HG03097 (cell line): ENCODE measurements around the gene LPIN1.

Experiments used
- ATAC-seq: cut with Tn5 transposase; IDR thresholded peaks from one replicate; pipeline ENCODE4 v1.9.1; 2021; ENCODE audit not compliant: unreplicated experiment, low FRiP score

LPIN1 gene

DNA sequence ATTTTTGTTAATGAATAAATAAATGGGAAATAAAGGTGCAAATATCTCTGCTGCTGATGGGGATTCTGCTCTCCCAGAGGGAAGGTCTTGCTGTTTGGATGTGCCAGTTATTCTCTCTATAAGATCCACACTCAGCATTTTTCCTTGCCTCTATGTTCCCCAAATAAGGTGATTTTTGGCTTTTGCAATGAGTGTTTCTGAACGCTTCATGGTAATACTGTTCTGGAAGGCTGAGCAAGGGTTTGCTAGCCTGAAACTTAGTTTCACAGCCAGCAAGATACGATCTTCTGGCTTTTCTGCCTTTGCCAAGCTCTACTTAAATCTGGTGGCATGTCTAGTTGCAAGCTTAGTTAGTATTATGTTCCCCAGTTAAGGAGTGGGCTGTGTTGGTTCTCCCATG, 114.6 kb downstream of the LPIN1 start:
- no peak for ATAC-seq

DNA sequence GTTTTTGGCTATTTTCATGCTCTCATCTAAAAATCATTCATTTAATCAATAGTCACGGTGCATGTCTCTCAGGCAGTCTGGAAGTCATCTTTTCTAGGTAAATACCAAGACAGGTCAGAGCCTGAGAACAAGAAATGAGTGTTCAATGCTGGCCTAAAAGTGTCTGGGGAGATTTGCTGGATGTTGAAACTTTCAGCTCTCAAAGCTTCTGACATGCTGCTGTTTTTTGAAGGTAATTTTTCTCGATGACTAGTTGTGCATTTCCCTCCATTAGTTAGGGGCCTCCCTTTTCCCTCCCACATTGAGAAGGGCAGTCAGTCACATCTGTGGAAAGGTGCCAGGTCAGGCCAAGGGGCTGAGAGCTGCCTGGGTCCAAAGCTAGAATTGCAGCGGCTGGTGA, 115.6 kb downstream of the LPIN1 start:
- ATAC-seq = no peak

DNA sequence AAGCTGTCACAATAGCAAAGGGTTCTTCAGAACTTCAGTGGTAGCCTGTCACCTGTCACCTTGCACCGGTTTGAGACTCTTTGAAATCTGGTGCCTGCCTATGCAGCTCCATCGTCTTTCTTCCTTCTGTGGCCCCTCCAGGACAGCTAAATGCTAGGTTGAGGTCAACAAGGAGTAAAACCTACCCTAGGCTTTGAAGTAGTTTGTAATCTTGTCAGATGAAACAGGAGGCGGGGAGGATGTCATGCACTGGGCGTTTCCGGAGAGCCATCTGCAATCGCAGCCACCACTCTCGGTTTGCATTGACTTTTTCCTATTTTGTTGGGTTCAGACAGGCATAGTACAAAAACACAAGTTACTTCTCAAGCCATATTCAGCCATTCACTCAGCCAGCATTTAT, 116.7 kb downstream of the LPIN1 start:
- no peak for ATAC-seq

DNA sequence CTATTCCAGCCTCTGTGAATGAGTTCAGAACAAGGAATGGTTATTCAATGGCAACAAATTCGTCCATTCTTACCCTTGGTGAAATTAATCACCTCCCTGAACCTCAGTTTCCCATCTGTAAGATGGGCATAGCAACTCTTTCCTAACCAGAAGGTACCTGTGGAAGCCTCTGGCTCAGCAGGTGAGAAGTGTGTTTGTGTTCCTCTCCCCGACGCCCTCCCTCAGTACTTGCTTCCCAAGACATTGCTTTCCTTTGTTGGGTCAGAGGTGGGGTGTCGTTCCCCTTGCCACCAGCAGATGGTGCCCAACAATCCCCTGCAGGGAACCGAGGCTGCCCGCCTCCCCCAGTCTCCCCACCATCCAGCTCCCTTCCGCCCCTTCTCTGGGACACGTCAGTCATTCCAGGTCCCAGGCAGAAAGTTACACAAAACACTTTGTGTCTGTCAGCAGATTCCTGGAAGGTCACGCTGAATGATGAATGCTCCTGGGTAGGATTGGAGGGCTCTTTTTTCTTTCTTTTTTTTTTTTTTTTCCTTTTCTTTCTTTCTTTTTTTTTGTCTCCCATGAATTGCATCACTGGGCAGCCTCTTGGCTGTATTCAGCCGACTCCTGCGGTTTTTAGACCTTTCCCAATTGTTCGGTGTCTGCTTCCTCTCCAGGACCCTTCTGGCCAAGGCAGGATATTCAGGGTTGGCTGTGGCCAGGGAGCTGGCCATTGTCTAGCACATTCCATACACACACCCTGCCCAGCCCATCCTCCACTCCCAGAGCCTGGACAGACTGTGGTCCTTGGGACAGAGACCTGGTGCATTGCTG, 117.3 kb downstream of the LPIN1 start:
- ATAC-seq = peak; percentile 46

DNA sequence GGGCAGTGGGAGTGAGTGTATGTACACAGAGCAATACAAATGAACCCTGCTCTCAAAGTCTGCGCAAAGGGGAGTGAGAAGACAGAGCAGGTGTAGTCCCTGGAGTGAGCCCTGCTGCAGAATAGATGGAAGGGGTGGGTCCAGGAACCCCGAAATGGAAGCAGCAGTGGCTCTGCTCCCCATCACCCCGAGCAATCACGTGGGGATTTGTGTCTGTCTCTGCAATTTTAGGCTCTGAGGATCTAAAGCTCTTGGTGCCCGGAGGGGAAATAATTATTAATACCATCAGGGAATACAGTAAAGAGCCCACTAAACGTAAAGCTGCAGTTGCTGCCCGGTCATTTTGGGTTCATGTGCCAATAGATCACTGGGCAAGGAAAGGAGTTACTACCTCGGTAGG, 118.3 kb downstream of the LPIN1 start:
- ATAC-seq = no peak

DNA sequence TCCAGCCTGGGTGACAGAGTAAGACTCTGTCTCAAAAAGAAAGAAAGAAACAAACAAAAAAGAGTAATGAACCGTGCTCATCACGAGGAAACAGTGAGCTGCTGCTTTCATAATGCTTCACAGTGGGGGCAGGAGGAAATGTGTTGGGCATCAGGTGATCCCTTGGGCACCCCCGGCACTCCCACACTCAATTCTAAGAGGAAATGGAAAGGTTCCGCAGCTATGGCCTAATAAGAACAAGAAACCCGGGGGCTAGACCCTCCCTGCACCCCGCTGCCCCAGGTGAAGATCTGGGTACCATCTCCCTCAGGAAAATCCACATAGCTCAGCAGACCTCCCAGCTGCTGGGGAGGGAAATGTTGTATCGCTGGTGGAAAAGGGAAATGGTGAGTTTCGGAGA, 118.9 kb downstream of the LPIN1 start:
- no peak for ATAC-seq

DNA sequence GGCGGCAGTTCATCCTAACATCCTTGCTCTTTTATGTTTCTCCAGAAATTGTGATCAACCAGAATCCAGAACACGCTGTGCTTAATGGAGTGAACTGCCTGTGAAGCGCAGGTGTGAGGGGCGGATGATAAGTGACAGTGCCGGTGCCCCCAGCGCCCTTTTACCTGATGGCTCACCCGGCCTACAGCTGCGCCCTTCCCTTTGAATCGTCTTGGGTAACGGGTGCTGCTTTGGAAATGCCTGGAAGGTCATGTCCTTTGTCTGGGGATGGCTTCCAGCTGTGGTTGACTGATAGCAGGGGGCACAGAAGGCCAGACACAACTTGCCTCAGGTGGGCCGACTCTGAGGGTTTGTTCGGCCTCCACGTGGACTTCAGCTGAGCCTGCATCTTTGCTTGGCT, 119.4 kb downstream of the LPIN1 start:
- no peak for ATAC-seq

DNA sequence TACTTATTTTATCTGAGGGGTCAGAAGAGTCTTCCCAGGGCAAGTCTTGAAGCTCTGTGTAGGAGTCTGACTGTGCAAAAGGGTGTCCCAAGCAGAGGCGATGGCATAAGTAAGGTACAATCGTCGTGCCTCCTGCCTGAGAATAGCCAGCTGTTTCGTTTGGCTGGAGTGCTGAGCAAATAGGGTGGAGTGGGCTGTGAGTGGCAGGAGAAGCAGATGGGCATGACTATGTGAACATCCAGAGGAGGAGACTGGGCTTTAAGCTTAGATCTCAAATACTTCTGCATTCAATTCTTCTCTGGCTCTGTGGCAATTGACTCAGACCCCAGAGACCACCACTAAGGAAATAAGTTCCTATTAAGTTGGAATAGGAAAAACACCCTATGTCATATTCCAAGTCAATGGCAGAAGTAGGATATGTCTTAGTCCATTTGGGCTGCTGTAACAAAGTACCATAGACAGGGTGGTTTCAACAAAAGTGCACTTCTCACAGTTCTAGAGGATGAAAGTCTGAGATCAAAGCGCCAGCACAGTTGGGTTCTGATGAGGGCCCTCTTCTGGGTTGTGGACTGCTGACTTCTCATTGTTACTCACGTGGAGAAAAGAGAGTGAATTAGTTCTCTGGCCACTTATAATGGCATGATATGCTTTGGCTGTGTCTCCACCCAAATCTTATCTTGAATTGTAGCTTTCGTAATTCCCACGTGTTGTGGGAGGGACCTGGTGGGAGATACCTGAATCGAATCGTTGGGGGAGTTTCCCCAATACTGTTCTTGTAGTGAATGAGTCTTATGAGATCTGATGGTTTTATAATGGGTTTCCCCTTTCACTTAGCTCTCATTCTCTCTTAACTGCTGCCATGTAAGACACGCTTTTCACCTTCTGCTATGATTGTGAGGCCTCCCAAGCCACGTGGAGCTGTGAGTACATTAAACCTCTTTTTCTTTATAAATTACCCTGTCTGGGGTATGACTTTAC, 120.2 kb downstream of the LPIN1 start:
- no peak for ATAC-seq

DNA sequence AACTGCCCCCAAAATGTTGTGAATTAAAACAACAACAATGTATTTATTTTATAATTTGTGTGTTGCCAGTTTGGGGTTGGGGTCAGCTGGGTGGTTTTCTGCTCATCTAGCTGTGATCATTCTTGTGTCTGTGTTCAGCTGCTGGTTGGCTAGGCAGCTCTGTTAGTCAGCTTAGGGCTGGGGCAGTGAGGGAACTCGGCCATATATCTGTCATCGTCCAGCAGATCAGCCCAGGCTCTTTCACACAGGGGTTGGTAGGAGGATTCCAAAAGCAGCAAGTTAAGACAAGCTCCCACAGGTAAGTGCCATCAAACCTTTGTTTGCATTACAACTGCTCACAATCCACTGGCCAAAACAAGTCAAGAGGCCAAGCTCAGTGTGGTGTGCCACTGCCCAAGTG, 121.5 kb downstream of the LPIN1 start:
- ATAC-seq = no peak

DNA sequence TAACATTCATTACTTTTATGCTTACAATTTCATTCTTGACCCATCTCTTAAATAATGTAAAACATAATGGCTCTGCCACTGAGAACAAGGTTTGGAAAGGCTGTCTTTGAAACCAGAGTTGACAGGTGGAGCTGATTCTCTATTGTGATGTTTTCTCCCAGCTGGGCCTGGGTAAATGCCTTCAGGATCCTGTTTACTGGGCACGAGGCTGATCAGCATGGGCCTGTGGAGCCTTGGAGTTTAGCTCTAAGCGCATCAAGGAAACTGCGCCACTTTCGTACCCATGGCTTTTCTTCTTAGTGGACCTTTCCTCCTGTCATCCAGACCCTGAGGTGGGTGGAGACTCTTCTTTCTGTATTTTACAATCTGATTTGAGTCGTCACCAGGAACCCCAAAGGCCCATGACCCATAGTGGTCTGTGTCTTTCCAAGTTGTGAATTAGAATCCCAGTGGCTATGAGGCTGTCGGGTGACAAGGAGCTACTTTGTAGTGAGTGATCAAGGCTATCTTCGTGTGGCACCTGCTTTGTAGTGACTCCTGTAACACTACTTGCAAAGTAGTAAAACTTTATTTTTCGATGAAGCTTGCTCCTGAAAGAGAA, 123.1 kb downstream of the LPIN1 start:
- no peak for ATAC-seq

DNA sequence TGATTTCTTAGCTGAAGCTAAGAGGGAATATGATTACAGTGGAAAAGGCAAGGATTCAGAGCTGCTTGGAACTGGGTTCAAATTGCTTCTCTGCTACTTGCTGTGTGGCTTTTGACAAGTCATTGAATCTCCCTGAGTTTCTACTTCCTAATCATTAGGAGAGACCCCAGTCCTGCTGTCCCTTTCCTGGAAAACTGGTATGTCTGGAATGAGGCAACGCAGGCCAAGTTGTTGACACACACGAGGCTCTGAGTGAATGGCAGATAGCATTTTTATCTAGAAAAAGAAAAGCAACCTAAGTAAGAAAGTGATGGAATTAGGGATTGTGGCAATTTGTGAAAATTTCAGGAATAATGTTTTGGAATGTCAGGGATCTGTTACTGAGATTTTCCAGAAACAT, 123.6 kb downstream of the LPIN1 start:
- no peak for ATAC-seq

DNA sequence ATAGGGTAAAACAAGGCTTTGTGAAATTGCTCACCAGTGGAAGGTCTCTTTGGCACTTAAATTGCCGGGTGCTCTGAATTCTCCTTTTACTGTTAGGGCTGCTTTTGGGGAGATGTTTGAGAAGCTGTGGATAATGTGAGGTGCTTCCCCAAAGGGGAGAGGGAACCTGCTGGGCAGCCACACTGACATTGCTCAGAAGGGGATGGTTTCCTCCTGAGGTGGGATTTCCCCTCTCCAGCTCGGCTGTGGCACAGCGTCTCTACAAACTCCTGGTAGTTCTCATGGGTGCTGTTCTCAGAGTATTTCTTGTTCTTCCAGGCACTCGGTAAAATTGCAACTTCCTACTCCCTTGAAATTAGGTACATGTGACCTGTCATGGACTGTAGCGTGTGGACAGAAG, 124.2 kb downstream of the LPIN1 start:
- ATAC-seq = no peak

DNA sequence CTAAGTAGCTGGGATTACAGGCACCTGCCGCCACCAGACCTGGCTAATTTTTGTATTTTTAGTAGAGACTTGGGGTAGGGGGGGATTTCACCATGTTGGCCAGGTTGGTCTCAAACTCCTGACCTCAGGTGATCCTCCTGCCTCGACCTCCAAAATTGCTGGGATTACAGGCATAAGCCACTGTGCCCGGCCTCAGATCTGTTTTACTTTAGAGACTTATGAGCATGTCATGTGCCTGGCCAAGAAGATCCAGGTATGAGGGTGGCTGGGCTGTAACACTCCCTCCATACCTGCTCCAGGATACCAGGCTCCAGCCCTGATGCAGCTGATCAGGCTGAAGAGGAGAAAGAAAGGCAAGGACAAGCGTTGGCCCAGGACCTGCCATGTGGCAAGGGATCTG, 125.0 kb downstream of the LPIN1 start:
- no peak for ATAC-seq

DNA sequence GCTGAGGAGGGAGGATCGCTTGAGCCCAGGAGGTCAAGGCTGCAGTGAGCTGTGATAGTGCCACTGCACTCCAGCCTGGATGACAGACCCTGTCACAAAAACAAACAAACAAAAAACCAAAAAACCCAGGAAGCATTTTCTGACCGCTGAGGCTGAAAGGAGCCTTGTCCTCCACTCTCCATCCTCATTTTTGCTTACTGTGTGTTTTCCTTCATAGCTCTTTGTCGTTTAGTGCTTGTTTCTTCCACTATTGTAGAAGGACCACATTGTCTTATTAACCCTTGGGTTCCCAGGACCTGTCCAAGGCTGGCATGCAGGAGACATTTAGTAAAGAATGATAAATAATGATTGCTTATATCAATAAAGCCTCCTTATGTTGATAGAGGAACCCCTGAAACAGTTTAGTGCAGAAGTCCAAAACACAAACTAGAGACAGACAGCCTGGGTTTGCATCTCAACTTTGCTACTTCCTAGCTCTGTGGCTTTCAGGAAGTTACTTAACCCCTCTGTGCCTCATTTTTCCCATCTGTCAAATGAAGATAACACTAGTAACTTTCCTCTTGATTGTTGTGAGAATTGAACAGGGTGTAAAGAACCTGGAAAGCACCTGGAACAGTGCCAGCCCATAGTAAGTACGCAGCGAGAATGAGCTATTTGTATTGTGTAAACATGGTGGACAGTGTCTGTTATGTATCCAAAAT, 126.0 kb downstream of the LPIN1 start:
- ATAC-seq = no peak

DNA sequence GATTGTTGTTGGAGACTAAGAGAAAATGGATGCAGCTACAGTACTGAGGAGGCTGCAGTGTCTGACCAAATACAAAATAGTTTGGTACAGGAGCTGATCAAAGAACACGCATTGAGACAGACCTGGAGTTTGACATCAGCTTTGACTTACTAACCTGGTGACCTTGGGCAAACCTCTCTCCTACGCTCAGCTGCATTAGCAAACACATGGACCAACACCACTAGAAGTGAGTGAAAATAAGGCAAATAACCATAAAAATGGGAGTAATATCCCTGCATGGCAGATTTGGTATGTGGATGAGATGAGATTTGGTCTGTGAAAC, 126.5 kb downstream of the LPIN1 start:
- ATAC-seq = no peak

DNA sequence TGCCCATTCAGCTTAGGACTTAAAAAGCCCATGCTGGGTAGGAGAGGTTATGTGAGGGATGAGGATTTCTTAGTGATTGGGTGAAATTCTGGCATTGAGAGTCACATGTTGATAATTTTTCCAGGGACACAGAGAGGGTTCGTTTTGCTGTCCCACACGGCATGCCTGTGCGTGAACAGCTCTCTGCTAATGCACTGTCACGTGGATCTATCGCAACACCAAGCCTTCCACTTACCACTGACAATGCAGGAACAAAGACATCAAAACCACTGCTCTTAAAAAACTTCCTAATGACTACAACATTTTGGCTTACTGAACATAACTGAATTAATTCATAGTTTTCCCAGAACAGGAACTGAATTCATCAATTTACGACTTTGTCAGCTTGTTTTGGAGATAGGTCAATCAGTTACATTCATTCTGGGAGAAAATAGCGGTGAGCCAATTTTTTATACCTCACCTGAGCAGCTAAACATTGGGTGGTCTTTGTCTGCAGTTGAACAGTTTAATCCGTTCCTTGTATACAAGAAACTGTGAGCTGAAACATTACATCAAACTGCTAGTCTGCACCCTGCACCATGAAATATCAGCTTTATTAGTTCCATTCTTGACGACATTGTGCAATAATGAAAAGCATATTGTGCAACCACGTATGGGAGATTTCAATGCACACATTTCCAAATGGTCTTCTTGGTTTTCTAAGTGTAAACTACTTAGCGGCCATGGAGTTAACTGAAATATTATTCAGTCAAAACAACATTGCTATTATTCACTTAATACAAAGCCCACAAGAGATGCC, 127.1 kb downstream of the LPIN1 start:
- ATAC-seq = no peak

DNA sequence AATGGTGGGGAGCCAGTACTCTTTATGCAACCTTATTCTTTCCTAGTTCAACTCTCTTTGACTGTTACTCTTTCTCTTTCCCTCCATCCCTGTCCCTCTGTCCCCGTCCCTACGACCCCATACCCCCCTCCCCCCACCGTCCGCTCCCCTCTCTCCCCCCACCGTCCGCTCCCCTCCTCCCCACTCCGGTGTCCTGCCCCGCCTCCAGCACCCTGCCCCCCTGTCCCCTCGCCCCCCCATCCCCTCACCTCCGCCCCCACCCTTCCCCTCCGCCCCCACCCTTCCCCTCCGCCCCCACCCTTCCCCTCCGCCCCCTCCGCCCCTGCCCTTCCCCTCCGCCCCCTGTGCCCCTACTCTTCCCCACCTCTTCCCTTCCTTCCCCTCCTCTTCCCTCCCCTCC, 128.4 kb downstream of the LPIN1 start:
- ATAC-seq = no peak

DNA sequence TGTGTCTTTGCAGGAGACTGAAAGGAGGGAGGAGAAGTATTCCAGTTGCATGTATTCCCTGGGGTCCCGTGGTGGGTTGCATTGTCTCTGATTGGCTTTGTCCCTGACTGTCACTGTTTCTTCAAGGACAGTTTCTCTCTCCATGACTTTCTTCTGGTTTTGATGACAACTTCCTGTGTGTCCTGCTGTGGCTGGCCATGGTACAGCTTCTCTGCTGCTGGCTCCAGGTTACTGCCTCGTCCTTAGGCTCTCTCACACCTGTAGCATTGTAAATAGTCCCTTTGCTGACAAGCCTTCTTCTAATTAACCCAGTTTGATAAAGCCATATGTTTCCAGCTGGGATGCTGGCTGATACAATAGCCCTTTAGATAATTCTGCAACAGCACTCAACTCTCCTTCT, 129.0 kb downstream of the LPIN1 start:
- no peak for ATAC-seq

DNA sequence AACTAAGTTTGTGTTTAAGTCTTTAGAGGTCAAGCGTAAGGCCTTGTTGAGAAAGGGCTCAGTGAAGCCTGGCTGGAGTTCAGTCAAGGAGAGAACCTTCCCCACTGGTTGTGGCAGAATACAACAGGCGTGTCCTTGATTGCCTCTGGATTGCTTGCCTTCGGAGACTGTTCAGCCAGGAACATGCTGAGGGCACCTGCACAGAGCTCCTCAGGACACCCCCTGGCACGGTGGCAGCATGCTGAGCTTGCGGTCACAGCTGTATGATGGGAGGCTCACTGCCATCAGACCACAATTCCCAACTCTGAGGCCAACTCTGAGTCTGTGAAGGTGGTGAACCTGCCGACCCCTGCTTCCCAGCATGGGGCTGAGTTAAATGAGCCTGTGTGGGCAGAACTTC, 130.0 kb downstream of the LPIN1 start:
- no peak for ATAC-seq

DNA sequence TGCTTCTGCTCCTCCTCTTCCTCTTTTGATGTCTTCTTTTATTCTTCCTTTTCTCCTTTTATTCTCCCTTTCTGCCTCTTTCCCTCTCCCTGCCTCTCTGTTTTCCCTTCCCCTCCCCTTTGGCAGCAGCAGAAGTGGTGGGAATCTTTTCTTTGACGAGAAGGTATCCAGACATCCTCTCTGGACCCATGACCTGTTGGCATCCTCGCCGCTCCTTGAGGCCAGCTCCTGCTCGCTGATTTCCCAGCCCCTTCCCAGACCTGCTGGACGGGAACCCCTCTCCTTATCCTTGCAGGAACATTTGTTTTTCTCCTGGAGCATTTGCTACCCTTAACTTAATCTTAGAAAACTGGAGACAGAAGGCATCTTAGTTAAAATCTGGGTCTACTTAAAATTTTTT, 130.5 kb downstream of the LPIN1 start:
- no peak for ATAC-seq
